K562 (cell line): Measurements from ENCODE around the gene MECP2. TPM values are rescaled to one million over a fixed set of nuclear protein-coding genes. Genes with fewer than 3 reads are reported as not detected.

ENCODE experiments used
- ATAC-seq: fragments of 200-7000 bp; cut with Tn5 transposase; 3 replicates; pipeline ENCODE4 v1.9.1; 2020; ENCODE audit warnings: moderate library complexity
- BruUV-seq: library from RNA; stranded (reverse); fragments of 400-500 nt; replicated peaks from 2 replicates; lab custom pipeline; 2021; lab: Mats Ljungman, UMichigan
- CTCF ChIA-PET: fragments of 300-600 bp; formaldehyde crosslinking; extraction: SDS; loops from one replicate; lab custom pipeline; 2021; ENCODE audit warnings: low intra/inter-chr PET ratio; lab: Yijun Ruan, JAX
- POLR2A ChIA-PET: fragments of 300-600, 350-650 bp; sonication (Branson Sonifier 250); formaldehyde crosslinking; extraction: SDS; loops from one replicate; lab custom pipeline; 2021; ENCODE audit warnings: antibody characterized with exemption, inconsistent platforms; lab: Yijun Ruan, JAX
- DNase-seq, 4 experiments: peaks; one replicate each; pipeline versions ENCODE4 v3.0.0 to v3.0.0-alpha.2; 2011 to 2018; ENCODE audit warnings: low spot score in 3 of 4, mixed read lengths in 3 of 4; ENCODE audit errors: extremely low read depth in 1 of 4
- FAIRE-seq: peaks from 2 replicates; lab custom pipeline; 2011; peaks lifted over from hg19 to GRCh38; lab: Jason Lieb, UNC
- H2AFZ ChIP-seq: 2 replicates; pipeline ENCODE4 v1.6.0; 2011; ENCODE audit warnings: low read depth, low read length, control low read depth, inconsistent platforms
- H3K27ac ChIP-seq: fragments of 200-600 bp; 3 replicates; pipeline ENCODE4 v1.8.0; 2011; ENCODE audit warnings: low read depth, mild to moderate bottlenecking, control low read depth, inconsistent platforms, low read length, moderate library complexity, mixed read lengths; ENCODE audit errors: extremely low read depth
- H3K27me3 ChIP-seq, 2 experiments: fragments of 300-600 bp in 1 of 2; 2 replicates in 1 of 2; 3 replicates in 1 of 2; pipeline versions ENCODE4 v1.6.0 to v1.8.0; 2011; ENCODE audit warnings: inconsistent platforms in 2 of 2, low read length in 2 of 2, mild to moderate bottlenecking in 1 of 2, mixed read lengths in 1 of 2, moderate library complexity in 1 of 2; ENCODE audit not compliant: control insufficient read depth in 2 of 2, insufficient read depth in 2 of 2
- H3K36me3 ChIP-seq: fragments of 300-600 bp; 3 replicates; pipeline ENCODE4 v1.8.0; 2011; ENCODE audit warnings: mild to moderate bottlenecking, low read length, inconsistent platforms; ENCODE audit not compliant: control insufficient read depth, insufficient read depth
- H3K4me1 ChIP-seq, 2 experiments: fragments of 200-600 bp in 1 of 2; replicated peaks in 1 of 2; 2 replicates in 1 of 2; 3 replicates in 1 of 2; pipeline versions ENCODE4 v1.5.1 to v1.8.0; 2011; ENCODE audit warnings: inconsistent platforms in 2 of 2, low read length in 2 of 2, mild to moderate bottlenecking in 1 of 2, mixed read lengths in 1 of 2, moderate library complexity in 1 of 2; ENCODE audit not compliant: control insufficient read depth in 2 of 2, insufficient read depth in 2 of 2
- H3K4me2 ChIP-seq: 2 replicates; pipeline ENCODE4 v1.6.1; 2011; ENCODE audit warnings: low read length, control low read depth, inconsistent platforms, mixed read lengths; ENCODE audit not compliant: insufficient read depth
- H3K4me3 ChIP-seq: fragments of 200-600 bp; sonication (generic), shearing (Covaris generic); 2 replicates; pipeline ENCODE4 v1.5.1; 2016; ENCODE audit warnings: control low read depth, inconsistent platforms
- H3K79me2 ChIP-seq: fragments of 200-600 bp; 3 replicates; pipeline ENCODE4 v1.8.0; 2011; ENCODE audit warnings: low read length, inconsistent platforms; ENCODE audit not compliant: control insufficient read depth, insufficient read depth
- H3K9ac ChIP-seq, 2 experiments: 2 replicates each; pipeline versions ENCODE4 v1.6.0 to v1.6.1; 2011; ENCODE audit warnings: low read depth in 2 of 2, low read length in 2 of 2, control low read depth in 1 of 2, inconsistent platforms in 1 of 2, mild to moderate bottlenecking in 1 of 2, mixed read lengths in 1 of 2; ENCODE audit not compliant: insufficient read depth in 1 of 2
- H3K9me1 ChIP-seq: one replicate; pipeline ENCODE4 v1.6.0; 2011; ENCODE audit warnings: inconsistent platforms, mild to moderate bottlenecking, low read length, moderate library complexity; ENCODE audit not compliant: control insufficient read depth, insufficient read depth
- H3K9me3 ChIP-seq: replicated peaks from 2 replicates; pipeline ENCODE4 v1.5.1; 2011; ENCODE audit warnings: low read depth, low read length, inconsistent platforms; ENCODE audit not compliant: control insufficient read depth, insufficient read depth
- H4K20me1 ChIP-seq: replicated peaks from 2 replicates; pipeline ENCODE4 v1.6.1; 2011; ENCODE audit warnings: low read length, inconsistent platforms, mixed read lengths; ENCODE audit not compliant: control insufficient read depth, insufficient read depth
- CHAMP1 ChIP-seq: fragments of 450-650 bp; IDR thresholded peaks from 2 replicates; pipeline ENCODE4 v1.6.1; 2016; ENCODE audit warnings: mild to moderate bottlenecking
- ETV5 ChIP-seq: sonication (generic); formaldehyde crosslinking; IDR thresholded peaks from 2 replicates; pipeline ENCODE4 v1.4.0; 2020; ENCODE audit warnings: low read depth, mild to moderate bottlenecking, missing genetic modification reagents
- HNRNPK ChIP-seq: fragments of 200-400 bp; formaldehyde crosslinking; IDR thresholded peaks from one replicate; pipeline ENCODE4 v1.6.1; 2018; ENCODE audit warnings: mild to moderate bottlenecking, low read depth, low read length; ENCODE audit not compliant: poor library complexity, severe bottlenecking
- PHF20 ChIP-seq: fragments of 450-650 bp; IDR thresholded peaks from 2 replicates; pipeline ENCODE4 v1.6.1; 2018; ENCODE audit not compliant: partially characterized antibody
- STAT5A ChIP-seq: IDR thresholded peaks from 2 replicates; pipeline ENCODE4 v1.6.1; 2012; ENCODE audit warnings: low read length, inconsistent platforms, borderline replicate concordance
- SUPT5H ChIP-seq: fragments of 450-650 bp; IDR thresholded peaks from 2 replicates; pipeline ENCODE4 v1.6.1; 2016
- TEAD2 ChIP-seq: fragments of 450-650 bp; IDR thresholded peaks from 2 replicates; pipeline ENCODE4 v1.6.1; 2016; ENCODE audit warnings: missing genetic modification characterization, control low read depth, missing compliant biosample characterization
- THAP12 ChIP-seq: fragments of 250-450 bp; sonication (Bioruptor Pico); IDR thresholded peaks from 2 replicates; pipeline ENCODE4 v1.9.0; 2021; ENCODE audit warnings: mild to moderate bottlenecking, inconsistent platforms
- ZNF217 ChIP-seq: sonication (generic); formaldehyde crosslinking; IDR thresholded peaks from 2 replicates; pipeline ENCODE4 v1.8.0; 2022; ENCODE audit warnings: mild to moderate bottlenecking, missing genetic modification reagents
- WGBS: fragments of 100-300 bp; shearing (Covaris generic); methylation state at CpG from one replicate; pipeline ENCODE4 v1.1.6; 2016; ENCODE audit warnings: low coverage, mixed read lengths; ENCODE audit not compliant: insufficient coverage; ENCODE audit errors: missing lambda C conversion rate; 5-methylcytosine and 5-hydroxymethylcytosine counted together
- in situ Hi-C: fragments of 300-500 bp; cut with MboI; formaldehyde crosslinking; loops from 4 replicates; pipeline ENCODE4 v1.15.0; 2018; ENCODE audit warnings: inconsistent platforms, mixed read lengths
- intact Hi-C: fragments of 100-400 bp; cut with micrococcal nuclease; formaldehyde crosslinking; loops from 2 replicates; pipeline ENCODE4 v1.14.2; 2022
- polyA plus RNA-seq, 8 experiments: library from polyadenylated mRNA; depleted of rRNA in 4 of 8; stranded (reverse) in 5 of 8; unstranded in 3 of 8; fragments of >200 nt; fragmentation: Nextera tagmentation in 2 of 8; fragmentation: Illumina TruSeq in 1 of 8; extraction: Ambion mirVana in 2 of 8; extraction: Trizol in 1 of 8; gene quantifications; 2 replicates each; pipeline versions ENCODE4 v1.2.1 to v1.2.3, GENCODE V29; 2011 to 2014; ENCODE audit warnings: inconsistent platforms in 1 of 8, missing spikeins in 1 of 8
- total RNA-seq, 7 experiments: library from RNA; depleted of rRNA in 6 of 7; stranded (reverse); fragments of >200 nt in 6 of 7; fragmentation: Illumina TruSeq in 2 of 7; extraction: Trizol in 2 of 7; gene quantifications; 2 replicates each; pipeline versions ENCODE4 v1.2.1 to v1.2.3, GENCODE V29; 2011 to 2021; ENCODE audit warnings: low replicate concordance in 1 of 7

Gene MECP2
- total and polyA plus RNA-seq, 9 of the 15 experiments (the other 6 are each of a cell fraction or from before 2014, with no cell fraction given) = 2.1 to 50.9 (median 30.5) TPM

DNA sequence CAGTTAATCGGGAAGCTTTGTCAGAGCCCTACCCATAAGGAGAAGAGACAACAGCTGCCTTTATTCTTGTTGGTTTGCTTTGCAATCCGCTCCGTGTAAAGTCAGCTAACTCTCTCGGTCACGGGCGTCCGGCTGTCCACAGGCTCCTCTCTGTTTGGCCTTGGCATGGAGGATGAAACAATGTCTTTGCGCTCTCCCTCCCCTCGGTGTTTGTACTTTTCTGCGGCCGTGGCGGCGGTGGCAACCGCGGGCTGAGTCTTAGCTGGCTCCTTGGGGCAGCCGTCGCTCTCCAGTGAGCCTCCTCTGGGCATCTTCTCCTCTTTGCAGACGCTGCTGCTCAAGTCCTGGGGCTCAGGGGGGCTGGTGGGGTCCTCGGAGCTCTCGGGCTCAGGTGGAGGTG is 67.3 kb downstream of the MECP2 start:
- Histone ChIP-seq H2AFZ (no peak overlapping the region), H3K27ac (no peak overlapping the region), H3K4me2 (no peak overlapping the region), H4K20me1 (no peaks in the 10 kb centered on the region), H3K4me3 (no peak overlapping the region), H3K4me1 (peaks cover 0 to 1% of the 10 kb centered on the region in 2 experiments; a peak in 2 of 5 replicates), H3K9me3 (no peaks in the 10 kb centered on the region), H3K79me2 (peaks cover 17% of the 10 kb centered on the region; the same call in 2 of the 3 replicates), H3K27me3 (no peaks in the 10 kb centered on the region), H3K9ac (no peak overlapping the region), H3K9me1 (no peaks in the 10 kb centered on the region), H3K36me3 (peaks cover 87% of the 10 kb centered on the region; the same call in 2 of the 3 replicates)
- TF ChIP-seq HNRNPK (no peak), ZNF217 (CRISPR knock-in tag) (no peak), CHAMP1 (no peak), STAT5A (no peak), SUPT5H (no peak), ETV5 (CRISPR knock-in tag) (no peak), PHF20 (no peak), THAP12 (CRISPR knock-in tag) (no peak), TEAD2 (tag) (no peak)
- in situ Hi-C loops (no loop called here), intact Hi-C loops (no loop called here)
- no TSS peak for BruUV-seq
- POLR2A ChIA-PET = interaction anchor here (0.8 to 1.3 kb wide), 2 partner anchors 10 to 16 kb away, joined by 3 to 4 read pairs; no protein-coding TSS in a partner anchor
- DNase-seq (no peak), ATAC-seq (no peak), FAIRE-seq (no peak)
- CTCF ChIA-PET = no interaction called here
- WGBS = 94% methylated on average over 12 of the region's 20 CpGs
